ENCODE measurements around the gene ABCC3.
A peak's percentile ranks its signal among the peaks of the same experiment; 100 is the strongest.
"Not testable (repeated sequence)": the region's sequence is repeated elsewhere in the genome, so short reads cannot be mapped to it uniquely, and the experiment has no call there.

The ABCC3 gene

GRCh38 chr17:50668025-50668837, 33.5 kb downstream of the ABCC3 start:
- DNase-seq = no peak

- DNase-seq = no peak
Observed at GRCh38 chr17:50668838-50669581, 34.3 kb downstream of the ABCC3 start.

- DNase-seq = no peak
Observed at GRCh38 chr17:50672071-50672470, 37.4 kb downstream of the ABCC3 start.

- no peak for DNase-seq
Observed at GRCh38 chr17:50672831-50673551, 38.3 kb downstream of the ABCC3 start.

GRCh38 chr17:50675190-50675589, 40.5 kb downstream of the ABCC3 start:
- no peak for DNase-seq

GRCh38 chr17:50675627-50676026, 40.9 kb downstream of the ABCC3 start:
- no peak for DNase-seq

GRCh38 chr17:50676065-50676975, 41.6 kb downstream of the ABCC3 start:
- no peak for DNase-seq

GRCh38 chr17:50677851-50678375, 43.2 kb downstream of the ABCC3 start:
- DNase-seq = no peak

- DNase-seq = no peak
Observed at GRCh38 chr17:50679008-50679544, 44.4 kb downstream of the ABCC3 start.

GRCh38 chr17:50680126-50680525, 45.4 kb downstream of the ABCC3 start:
- no peak for DNase-seq

GRCh38 chr17:50680543-50681262, 46.0 kb downstream of the ABCC3 start:
- not testable (repeated sequence) for DNase-seq

- peak in 1 of 2 donors; percentile 22 for DNase-seq
Observed at GRCh38 chr17:50681263-50682200, 46.9 kb downstream of the ABCC3 start.

- DNase-seq = no peak
Observed at GRCh38 chr17:50682441-50682840, 47.8 kb downstream of the ABCC3 start.

GRCh38 chr17:50682938-50683337, 48.3 kb downstream of the ABCC3 start:
- no peak for DNase-seq

GRCh38 chr17:50683434-50684287, 49.0 kb downstream of the ABCC3 start:
- no peak for DNase-seq

GRCh38 chr17:50684288-50684611, 49.6 kb downstream of the ABCC3 start:
- DNase-seq = no peak

GRCh38 chr17:50684612-50685333, 50.1 kb downstream of the ABCC3 start:
- DNase-seq = no peak

- no peak for DNase-seq
Observed at GRCh38 chr17:50685334-50685665, 50.6 kb downstream of the ABCC3 start.
